ENCODE measurements around the gene DAG1. TPM values are rescaled to one million over a fixed set of nuclear protein-coding genes. Genes with fewer than 3 reads are reported as not detected.

DAG1 gene
- total RNA-seq, 4 donors from 2014 or later, result 53.7 to 90.1 (median 55.7) TPM

GRCh38 chr3:49460188-49460890 is 9.7 kb upstream of the DAG1 start:
- WGBS, 2 donors (ENCODE audit: low coverage in 1 of 2), result 90% methylated on average over 2 of the region's 2 CpGs; no CpG with 5 or more reads in 1 of the 2 donors
- Histone ChIP-seq H3K9me3 (no peaks in the 10 kb centered on the region), H3K27ac (no peak overlapping the region), H3K4me3 (no peak overlapping the region), H3K36me3 (no peaks in the 10 kb centered on the region), H3K27me3 (no peaks in the 10 kb centered on the region), H3K4me1 (peaks cover 6 to 14% (median 10%) of the 10 kb centered on the region in 4 donors)
- no peak for TF ChIP-seq EP300 (IDR thresholded peaks at IDR 0.05; ENCODE audit: low read depth)
- TF ChIP-seq CTCF (IDR thresholded peaks at IDR 0.05), result no peak
- no peak for TF ChIP-seq POLR2AphosphoS5 (IDR thresholded peaks at IDR 0.05)
- TF ChIP-seq POLR2A (IDR thresholded peaks at IDR 0.05), result no peak
- intact Hi-C loops (cut with DNase I; ENCODE audit: low total_unique reads) (no loop called here), in situ Hi-C loops (cut with MboI; ENCODE audit: low pct_ligation_motif_present in 1 of 4, low pct_unique_long_range_greater_than_20kb in 1 of 4, low sequenced_read_pairs in 3 of 4) (no loop called here)
- no peak for DNase-seq

GRCh38 chr3:49460956-49461355 is 9.1 kb upstream of the DAG1 start:
- Histone ChIP-seq H3K27me3 (no peaks in the 10 kb centered on the region), H3K4me1 (peaks cover 6 to 19% (median 10%) of the 10 kb centered on the region in 4 donors), H3K36me3 (no peaks in the 10 kb centered on the region), H3K9me3 (no peaks in the 10 kb centered on the region), H3K27ac (no peak overlapping the region), H3K4me3 (no peak overlapping the region)
- TF ChIP-seq POLR2AphosphoS5 (IDR thresholded peaks at IDR 0.05), result no peak
- TF ChIP-seq POLR2A (IDR thresholded peaks at IDR 0.05), result no peak
- no peak for TF ChIP-seq CTCF (IDR thresholded peaks at IDR 0.05)
- TF ChIP-seq EP300 (IDR thresholded peaks at IDR 0.05; ENCODE audit: low read depth), result no peak
- intact Hi-C loops (cut with DNase I; ENCODE audit: low total_unique reads), result no loop called here
- in situ Hi-C loops (cut with MboI; ENCODE audit: low pct_ligation_motif_present in 1 of 4, low pct_unique_long_range_greater_than_20kb in 1 of 4, low sequenced_read_pairs in 3 of 4), result no loop called here
- no peak for DNase-seq
- 92% methylated on average over 4 of the region's 4 CpGs; no CpG with 5 or more reads in 1 of the 2 donors for WGBS, 2 donors (ENCODE audit: low coverage in 1 of 2)

GRCh38 chr3:49461443-49462171 is 8.5 kb upstream of the DAG1 start:
- Histone ChIP-seq H3K27me3 (no peaks in the 10 kb centered on the region), H3K36me3 (no peaks in the 10 kb centered on the region), H3K4me1 (peaks cover 6 to 19% (median 10%) of the 10 kb centered on the region in 4 donors), H3K27ac (peak overlapping the region; percentile 25 to 47 (median 29)), H3K4me3 (no peak overlapping the region), H3K9me3 (no peaks in the 10 kb centered on the region)
- TF ChIP-seq POLR2A (IDR thresholded peaks at IDR 0.05), result no peak
- DNase-seq, result no peak
- in situ Hi-C loops (cut with MboI; ENCODE audit: low pct_ligation_motif_present in 1 of 4, low pct_unique_long_range_greater_than_20kb in 1 of 4, low sequenced_read_pairs in 3 of 4) (no loop called here), intact Hi-C loops (cut with DNase I; ENCODE audit: low total_unique reads) (no loop called here)
- 0 to 38% methylated on average over 1 of the region's 1 CpG for WGBS, 2 donors (ENCODE audit: low coverage in 1 of 2)

- no peaks in the 10 kb centered on the region for H3K36me3 ChIP-seq
- in situ Hi-C loops (cut with MboI; ENCODE audit: low pct_ligation_motif_present in 1 of 4, low pct_unique_long_range_greater_than_20kb in 1 of 4, low sequenced_read_pairs in 3 of 4), result no loop called here
These were observed 7.8 kb upstream of the DAG1 start for GRCh38 chr3:49462222-49462621.

More at GRCh38 chr3:49462222-49462621, 7.8 kb upstream of the DAG1 start:
- intact Hi-C loops (cut with DNase I; ENCODE audit: low total_unique reads), result no loop called here
- DNase-seq, result no peak
- H3K4me1 ChIP-seq, result peaks cover 6 to 19% (median 10%) of the 10 kb centered on the region in 4 donors
- H3K4me3 ChIP-seq, result no peak overlapping the region
- TF ChIP-seq EP300 (IDR thresholded peaks at IDR 0.05; ENCODE audit: low read depth) (no peak), POLR2AphosphoS5 (IDR thresholded peaks at IDR 0.05) (no peak), CTCF (IDR thresholded peaks at IDR 0.05) (no peak), POLR2A (IDR thresholded peaks at IDR 0.05) (no peak)
- H3K27me3 ChIP-seq, result no peaks in the 10 kb centered on the region
- no peaks in the 10 kb centered on the region for H3K9me3 ChIP-seq
- WGBS, 2 donors (ENCODE audit: low coverage in 1 of 2), result 50 to 68% methylated on average over 1 to 3 of the region's 3 CpGs
- peak overlapping the region in 2 of 4 donors; percentile 33 to 47 for H3K27ac ChIP-seq

Data from transverse colon (tissue), 4 donors.